Gastrocnemius medialis (tissue), 4 donors: ENCODE measurements around the gene DACT1.

ENCODE experiments used
- CTCF ChIP-seq, 5 experiments: fragments of 450-650 bp in 3 of 5; fragments of 200-600 bp in 2 of 5; sonication (generic) in 2 of 5; IDR thresholded peaks in 4 of 5; conservative IDR thresholded peaks in 1 of 5; 1 replicate in 4 of 5; 2 replicates in 1 of 5; pipeline ENCODE4 v1.5.1; 2016 to 2019; ENCODE audit warnings: antibody characterized with exemption in 5 of 5, mild to moderate bottlenecking in 3 of 5, moderate library complexity in 3 of 5
- POLR2A ChIP-seq, 2 donors: fragments of 450-650 bp; IDR thresholded peaks; one replicate each; pipeline ENCODE4 v1.6.1; 2017; ENCODE audit warnings: antibody characterized with exemption in 2 of 2, mild to moderate bottlenecking in 2 of 2, moderate library complexity in 2 of 2

- no peak for TF ChIP-seq CTCF (IDR thresholded peaks at IDR 0.05 in 4 of 5, conservative IDR thresholded peaks at IDR 0.05 in 1 of 5)
- TF ChIP-seq POLR2A (IDR thresholded peaks at IDR 0.05): no peak
These were observed 38.1 kb upstream of the DACT1 start for GRCh38 chr14:58599707-58600106.
